Fibroblast of pulmonary artery (primary cell): ENCODE results near the gene ZNF785.

Source experiments
- DNase-seq: peaks from one replicate; pipeline ENCODE4 v3.0.0-alpha.2; 2010; ENCODE audit warnings: low read depth
- H3K4me3 ChIP-seq: replicated peaks from 2 replicates; pipeline ENCODE4 v1.5.1; 2011; ENCODE audit warnings: low read depth, mild to moderate bottlenecking, control low read depth, low read length, moderate library complexity
- CTCF ChIP-seq: IDR thresholded peaks from 2 replicates; pipeline ENCODE4 v1.5.1; 2011; ENCODE audit warnings: mild to moderate bottlenecking, control low read depth, low read length, inconsistent platforms; ENCODE audit errors: missing control alignments

The ZNF785 gene

GRCh38 chr16:30557707-30557956, 27.9 kb downstream of the ZNF785 start:
- DNase-seq = no peak
- peak overlapping the region; percentile 75 for H3K4me3 ChIP-seq

GRCh38 chr16:30556125-30556473, 29.4 kb downstream of the ZNF785 start:
- DNase-seq = no peak
- no peak for TF ChIP-seq CTCF
- no peak overlapping the region for H3K4me3 ChIP-seq

More at GRCh38 chr16:30557707-30557956, 27.9 kb downstream of the ZNF785 start:
- no peak for TF ChIP-seq CTCF

- no peak for DNase-seq
- TF ChIP-seq CTCF = no peak
- H3K4me3 ChIP-seq = no peak overlapping the region
Measured at GRCh38 chr16:30555315-30556124, 30.0 kb downstream of the ZNF785 start.

- H3K4me3 ChIP-seq = no peak overlapping the region
- no peak for TF ChIP-seq CTCF
- DNase-seq = no peak
Measured at GRCh38 chr16:30554557-30555314, 30.8 kb downstream of the ZNF785 start.

- H3K4me3 ChIP-seq = no peak overlapping the region
- no peak for DNase-seq
- TF ChIP-seq CTCF = no peak
Measured at GRCh38 chr16:30553393-30553899, 32.1 kb downstream of the ZNF785 start.

- no peak for TF ChIP-seq CTCF
Measured at GRCh38 chr16:30552956-30553355, 32.5 kb downstream of the ZNF785 start.

More at GRCh38 chr16:30552956-30553355, 32.5 kb downstream of the ZNF785 start:
- DNase-seq = no peak
- H3K4me3 ChIP-seq = no peak overlapping the region
